ENCODE results near the gene APLP2.
"Not testable (repeated sequence)": the region's sequence is repeated elsewhere in the genome, so short reads cannot be mapped to it uniquely, and the experiment has no call there.

Gene APLP2

DNA sequence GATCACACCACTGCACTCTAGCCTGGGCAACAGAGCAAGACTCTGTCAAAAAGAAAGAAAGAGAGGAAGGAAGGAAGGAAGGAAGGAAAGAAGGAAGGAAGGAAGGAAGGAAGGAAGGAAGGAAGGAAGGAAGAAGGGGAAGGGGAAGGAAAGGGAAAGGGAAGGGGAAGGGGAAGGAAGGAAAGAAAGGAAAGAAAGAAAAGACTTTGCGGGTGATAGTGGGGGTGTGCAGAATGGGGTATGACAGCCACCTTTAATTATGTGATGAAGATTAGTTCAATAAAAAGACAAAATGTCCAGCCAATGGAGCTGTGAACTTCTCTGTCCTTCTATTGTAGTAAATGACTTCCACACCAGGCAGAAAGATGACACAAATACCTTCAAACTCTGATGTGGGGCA lies 8.7 kb upstream of the APLP2 start:
- no peak for DNase-seq

DNA sequence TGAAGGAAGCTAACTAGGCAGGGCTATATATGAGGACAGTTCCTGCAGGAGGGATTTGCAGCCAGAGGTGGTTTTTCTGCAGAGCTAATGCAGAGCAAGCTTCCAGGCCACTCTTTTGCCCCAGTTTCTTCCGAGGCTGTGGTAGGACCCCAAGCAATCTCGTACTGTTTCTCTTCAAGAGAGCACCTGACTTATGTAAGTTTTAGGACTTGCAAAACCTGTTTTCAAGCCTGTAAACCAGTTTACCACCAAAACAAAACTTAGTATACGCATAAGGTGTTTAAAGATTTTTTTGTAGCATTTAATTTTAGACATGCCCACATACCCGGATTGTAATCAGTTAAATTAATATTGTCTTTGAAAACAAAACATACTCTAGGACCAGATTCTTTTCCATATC lies 7.7 kb upstream of the APLP2 start:
- DNase-seq = no peak

DNA sequence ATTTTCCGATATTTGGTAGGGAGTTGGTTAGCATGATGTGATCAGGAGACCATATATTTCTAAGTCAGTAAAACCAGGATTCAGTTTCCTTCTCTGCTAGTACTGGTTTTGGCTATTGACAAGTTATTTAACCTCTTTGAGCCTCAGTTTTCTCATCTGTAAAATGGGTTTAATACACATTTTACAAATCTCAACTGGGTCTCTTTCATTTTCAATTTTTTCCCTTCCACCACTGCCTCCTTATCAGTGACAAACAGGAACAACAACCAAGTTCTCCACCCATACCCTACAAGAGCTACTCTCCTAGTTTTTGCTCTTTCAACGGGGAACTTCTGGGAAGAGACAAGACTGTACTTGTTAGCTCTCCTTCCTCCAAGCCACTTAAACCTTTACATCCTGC lies 6.2 kb upstream of the APLP2 start:
- DNase-seq = no peak

DNA sequence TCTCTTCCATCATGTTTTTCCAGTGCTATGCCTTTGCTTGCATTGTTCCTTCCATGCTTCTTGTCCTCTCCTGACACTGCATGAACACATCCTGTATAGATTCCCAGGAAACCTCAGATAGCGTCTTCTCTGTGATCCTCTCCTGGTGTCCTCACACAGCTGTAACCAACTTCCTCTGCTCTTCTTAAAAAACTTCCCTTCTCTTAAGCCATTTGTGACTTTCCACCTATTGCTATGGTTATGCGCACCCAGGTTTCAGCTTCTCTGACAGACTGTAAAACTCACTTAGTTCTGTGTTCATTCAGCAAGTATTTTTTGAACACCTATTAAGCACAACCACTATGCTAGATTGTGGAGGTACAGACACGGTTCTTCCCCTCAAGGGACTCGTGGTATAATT lies 5.1 kb upstream of the APLP2 start:
- DNase-seq = no peak

DNA sequence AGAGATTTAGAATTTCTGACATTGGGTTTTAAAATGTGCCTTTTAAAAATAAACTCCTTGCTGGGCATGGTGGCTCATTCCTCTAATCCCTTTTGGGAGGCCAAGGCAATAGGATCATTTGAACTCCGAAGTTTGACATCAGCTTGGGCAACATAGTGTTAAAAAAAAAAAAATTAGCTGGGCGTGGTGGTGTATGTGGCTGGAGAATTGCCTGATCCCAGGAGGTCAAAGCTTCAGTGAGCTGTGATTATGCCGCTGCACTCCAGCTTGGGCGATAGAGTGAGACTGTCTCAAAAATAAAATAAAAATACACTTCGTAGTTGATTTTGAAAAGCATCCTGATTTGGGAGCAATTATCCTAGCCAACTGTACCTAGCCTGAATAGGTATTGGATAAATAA lies 3.4 kb upstream of the APLP2 start:
- no peak for DNase-seq

DNA sequence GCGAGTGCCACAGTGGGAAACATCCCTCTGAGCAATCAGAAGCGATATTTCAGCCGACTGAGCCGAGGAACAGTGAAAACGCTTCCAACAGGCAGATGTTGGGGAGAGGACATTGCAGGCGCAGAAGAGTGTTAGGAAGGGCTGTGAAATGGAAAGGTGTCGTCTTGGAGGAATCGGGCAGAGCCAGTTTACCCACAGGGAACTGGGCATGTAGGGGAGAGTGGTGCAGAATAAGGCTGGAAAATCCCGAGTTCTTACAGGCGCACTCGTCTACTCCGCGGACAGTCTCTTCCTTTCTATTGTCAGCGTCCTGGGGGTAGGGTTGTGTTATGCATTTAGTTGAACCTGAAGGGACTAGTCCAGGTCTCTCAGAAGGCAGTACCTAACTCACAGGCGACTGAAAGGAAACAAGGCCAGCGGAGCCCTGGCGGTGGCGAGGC lies 1.1 kb upstream of the APLP2 start:
- no peak for DNase-seq

DNA sequence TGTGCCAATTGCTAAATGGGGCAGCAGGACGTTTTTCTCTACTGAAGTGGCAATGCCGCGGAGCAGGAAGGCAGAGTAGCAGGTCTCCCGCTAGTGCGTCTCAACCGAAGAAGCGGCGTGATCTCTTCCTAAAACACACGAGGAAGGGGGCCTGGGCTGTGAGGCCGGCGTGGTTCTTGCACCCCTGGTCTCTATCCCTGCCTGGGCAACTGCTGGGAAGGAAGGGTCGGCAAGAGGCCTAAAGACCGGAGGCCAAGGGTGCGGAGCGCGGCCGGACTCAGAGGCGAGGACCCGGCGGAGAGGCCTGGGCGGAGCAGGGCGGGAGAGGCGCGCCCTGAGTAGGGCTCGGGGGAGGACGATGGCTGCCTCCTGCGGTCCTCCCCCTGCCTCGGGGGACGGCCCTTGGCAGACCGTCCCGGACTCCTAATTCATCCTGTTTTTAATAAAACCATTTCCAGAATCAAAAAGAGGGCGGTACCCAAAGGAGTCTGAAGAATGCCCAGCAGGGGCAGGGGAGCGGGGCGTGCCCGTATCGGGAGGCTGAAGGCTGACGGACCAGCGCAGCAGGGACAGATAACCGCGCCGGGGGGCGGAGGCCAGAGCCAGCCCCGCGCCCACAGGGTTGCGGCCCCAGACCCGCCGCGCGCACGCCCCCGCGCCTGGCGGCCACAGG lies 572 bp upstream of the APLP2 start:
- DNase-seq = no peak

DNA sequence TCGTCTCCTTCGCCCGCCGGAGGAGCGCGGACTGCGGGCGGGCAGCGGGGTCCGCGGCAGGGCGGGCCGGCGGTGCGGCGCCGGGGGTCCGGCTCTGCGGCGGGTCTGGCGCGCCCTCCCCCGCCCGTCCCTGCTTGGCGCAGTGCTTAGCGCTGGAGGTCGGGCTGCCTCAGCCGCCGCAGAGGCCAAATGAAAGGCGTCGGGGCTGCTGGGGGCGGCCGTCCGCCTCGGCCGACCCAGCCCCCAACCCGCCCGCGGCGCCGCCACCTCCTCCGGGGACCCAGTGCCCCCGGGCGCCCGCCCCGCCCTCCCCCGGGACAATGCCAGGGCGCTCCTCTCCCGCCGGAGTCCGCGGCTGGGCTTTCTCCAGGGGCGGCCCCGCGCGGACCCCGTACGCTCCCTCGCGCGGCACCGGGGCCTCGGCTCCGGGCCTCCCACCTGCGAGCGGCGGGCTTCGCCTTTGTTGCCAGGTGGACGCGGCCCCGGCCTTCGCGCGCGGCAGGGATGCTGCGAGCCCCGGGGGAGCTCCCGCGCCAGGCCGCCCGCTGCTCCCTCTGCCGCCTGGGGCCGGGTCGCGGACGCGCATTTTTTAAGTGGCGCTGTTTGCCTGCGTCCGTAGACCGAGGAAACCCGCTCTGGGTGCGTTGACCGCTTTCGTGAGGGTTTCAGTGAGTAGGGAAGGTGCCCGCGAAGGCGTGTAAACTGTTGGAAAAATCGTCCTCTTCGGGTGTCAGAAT lies 583 bp downstream of the APLP2 start:
- peak; percentile 85 for DNase-seq

DNA sequence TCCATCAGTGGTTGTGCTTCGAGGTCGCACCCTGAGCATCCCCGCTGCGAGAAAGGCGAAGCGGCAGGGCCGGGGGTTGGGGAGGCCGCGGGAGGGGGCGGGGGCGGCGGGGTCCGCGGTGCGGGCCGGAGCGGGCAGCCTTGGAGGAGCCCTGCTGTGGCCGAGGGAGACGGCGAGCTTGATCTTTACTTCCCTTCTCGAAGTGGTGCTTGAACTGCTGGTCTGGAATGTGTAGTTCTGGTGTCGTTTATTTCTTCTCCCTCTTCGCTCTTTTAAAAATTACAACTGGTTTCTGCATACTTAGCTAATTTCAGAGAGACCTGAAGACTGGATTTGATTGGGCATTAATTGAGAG lies 1.1 kb downstream of the APLP2 start:
- no peak for DNase-seq

DNA sequence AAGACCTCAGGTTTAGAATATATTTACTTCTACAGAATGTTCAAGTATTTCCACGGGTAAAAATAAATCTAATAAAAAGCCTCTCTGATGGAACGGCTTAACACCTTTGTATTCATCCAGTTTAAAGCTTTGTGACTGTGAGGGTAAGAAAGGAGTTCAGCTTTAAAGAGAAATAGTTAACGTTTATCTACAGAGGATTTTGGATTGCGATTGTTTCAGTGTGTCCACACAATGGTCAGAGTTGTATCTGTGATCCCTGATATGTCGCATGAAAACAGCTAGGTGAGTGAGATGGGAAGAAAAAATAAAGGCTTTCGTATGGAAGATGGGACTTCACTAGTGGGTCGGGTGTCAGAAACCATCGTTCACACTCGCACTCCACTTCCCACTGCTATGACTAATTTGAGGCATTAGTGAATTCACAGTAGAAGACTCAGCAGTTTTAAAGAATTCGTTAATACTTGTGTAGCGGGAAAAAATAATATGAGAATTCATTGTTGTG lies 1.6 kb downstream of the APLP2 start:
- no peak for DNase-seq

DNA sequence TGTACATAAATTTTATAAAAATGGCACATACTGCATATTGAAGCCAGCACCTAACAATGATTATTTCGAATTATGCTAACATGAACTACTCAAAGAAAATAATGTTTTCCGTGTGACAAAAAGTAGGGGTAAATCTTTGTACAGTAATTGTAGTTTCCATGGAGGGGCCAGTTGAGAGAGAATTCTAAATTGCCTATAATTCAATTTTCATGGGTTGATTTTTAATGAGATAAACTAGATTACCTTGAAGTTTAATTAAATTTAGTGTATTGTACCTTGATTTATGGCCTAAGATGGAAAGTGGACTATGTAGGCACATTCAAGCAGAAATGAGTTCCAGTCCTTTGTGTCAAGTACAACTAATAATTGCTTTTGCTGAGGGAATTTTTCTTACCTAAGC lies 5.0 kb downstream of the APLP2 start:
- DNase-seq = no peak

DNA sequence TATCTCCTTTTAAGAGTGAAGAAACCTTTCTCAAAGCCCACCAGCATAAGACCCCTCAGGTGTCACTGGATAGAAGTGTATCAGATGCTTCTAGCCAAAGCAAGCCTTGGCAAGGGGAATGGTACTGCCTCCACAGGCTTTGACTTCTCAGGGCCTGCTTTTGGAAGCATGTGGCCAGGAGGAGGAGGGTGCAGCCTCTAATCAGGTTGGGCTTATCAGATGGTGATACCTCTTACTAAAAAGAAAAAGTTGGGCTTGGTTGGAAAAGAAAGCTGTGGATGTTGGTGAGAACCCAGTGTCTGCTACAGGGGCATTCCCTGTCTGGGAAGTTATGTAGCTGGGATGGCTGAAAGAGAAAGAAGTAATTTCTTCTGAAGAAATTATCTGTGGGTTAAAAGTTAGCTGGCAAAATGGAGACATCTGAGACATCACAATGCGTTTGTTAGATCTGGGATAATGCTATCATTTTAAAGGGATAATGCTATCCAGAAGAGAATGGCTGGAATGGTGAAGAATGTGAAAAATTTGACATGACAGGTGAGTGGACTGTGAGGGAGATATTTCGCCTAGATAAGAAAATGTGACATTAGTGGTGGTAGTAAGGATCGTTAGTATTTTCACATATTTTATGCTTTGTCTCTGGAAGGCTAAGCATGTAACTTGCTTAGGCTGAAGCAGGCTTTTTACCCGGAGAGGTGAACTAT lies 7.2 kb downstream of the APLP2 start:
- no peak for DNase-seq

DNA sequence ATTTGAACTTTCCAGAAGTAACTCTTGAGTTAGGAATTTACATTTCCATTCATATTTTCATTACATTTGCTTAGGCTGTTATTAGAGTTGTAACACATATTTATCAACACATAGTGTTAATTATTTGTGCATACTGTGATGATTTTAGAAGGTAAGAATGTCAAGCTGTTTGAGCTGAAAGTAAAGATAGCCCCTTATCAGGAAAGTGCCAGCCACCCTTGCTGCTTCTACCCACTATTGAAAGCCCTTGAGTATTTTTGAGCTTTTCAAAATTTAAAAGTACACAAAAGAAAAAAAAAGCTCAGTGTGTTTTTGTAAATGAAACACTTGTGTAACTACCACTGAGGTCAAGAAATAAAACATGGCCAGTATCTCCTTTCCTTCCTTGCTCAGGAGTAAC lies 8.0 kb downstream of the APLP2 start:
- no peak for DNase-seq

DNA sequence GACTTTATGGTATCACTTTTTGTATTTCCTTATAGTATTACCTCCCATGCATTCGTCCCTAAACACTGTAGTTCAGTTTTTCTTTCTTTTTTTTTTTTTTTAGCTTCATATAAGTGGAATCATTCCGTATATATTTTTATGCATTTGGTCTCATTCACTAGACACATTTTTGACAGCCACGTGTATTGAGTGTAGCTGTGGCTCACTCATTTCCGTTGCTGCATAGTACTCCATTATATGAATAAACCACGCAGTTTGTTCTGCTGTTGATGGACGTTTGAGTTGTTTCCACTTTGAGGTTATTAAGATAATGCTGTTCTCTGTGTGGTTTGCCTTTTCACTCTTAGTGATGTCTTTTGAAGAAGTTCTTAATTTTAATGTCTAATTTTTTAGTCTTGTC lies 8.4 kb downstream of the APLP2 start:
- DNase-seq = no peak

DNA sequence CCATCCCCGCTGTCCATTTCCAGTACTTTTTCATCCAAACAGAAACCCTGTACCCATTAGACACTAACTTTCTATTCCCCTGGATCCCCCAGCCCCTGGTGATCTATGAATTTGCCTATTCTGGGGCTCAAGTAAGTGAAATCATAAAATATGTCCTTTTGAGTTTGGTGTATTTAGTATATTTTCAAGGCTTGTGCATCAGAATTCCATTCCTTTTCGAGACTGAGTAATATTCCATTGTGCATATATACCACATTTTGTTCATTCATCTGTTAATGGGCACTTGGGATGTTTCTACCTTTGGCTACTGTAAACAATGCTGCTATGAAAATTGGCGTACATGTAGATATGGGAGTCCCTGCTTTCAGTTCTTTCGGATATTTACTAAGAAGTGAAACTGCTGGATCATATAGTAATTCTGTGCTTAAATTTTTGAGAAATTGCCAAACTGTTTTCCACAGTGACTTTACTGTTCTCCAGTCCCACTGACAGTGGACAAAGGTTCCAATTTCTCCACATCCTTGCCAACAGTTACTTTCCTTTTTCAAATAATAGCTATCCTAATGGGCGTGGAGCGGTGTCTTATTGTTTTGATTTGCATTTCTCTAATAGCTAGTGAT lies 16.1 kb downstream of the APLP2 start:
- no peak for DNase-seq

DNA sequence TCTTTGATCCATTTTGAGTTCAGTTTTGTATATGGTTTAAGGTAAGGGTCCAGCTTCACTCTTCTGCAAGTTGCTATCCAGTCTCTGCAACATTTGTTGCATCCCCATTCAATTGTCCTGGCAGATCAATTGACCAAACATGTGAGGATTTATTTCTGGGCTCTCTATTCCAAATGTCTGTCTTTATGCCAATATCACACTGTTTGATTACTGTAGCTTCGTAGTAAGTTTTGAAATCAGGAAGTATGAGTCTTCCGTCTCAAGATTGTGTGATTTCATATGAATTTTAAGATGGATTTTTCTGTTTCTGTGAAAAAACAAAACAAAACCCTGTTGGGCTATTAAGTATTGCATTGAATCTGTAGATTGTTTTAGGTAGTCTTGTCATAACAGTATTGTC lies 17.0 kb downstream of the APLP2 start:
- no peak for DNase-seq

DNA sequence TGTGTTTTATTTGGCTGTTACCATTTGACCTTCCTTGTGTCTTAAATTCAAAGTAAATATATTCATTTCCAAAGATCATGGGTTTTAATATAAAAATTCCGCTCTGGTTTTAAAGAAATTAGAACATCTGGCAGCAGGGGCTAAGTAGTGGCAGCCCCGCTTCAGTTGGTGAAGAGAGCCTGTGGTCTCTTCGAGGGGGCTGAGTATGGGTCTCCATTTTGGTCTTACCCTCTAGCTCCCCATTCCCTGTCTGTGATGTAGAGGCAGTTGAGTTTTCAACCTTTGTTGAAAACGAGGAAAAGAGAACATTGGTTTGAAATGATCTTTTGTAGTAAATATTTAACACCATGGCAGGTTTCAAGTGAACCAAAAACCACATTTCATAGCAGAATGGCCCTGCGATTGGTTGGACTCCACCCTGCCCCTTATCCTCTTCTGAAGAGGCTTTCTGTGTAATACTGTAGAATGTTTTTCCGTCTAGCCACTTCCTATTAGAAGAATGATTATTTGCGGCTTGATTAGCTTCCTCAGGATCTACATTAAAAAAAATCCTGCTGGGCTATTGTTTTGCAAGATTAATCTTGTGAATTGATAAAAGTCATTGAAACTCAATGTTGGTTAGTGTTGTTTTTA lies 17.7 kb downstream of the APLP2 start:
- no peak for DNase-seq

DNA sequence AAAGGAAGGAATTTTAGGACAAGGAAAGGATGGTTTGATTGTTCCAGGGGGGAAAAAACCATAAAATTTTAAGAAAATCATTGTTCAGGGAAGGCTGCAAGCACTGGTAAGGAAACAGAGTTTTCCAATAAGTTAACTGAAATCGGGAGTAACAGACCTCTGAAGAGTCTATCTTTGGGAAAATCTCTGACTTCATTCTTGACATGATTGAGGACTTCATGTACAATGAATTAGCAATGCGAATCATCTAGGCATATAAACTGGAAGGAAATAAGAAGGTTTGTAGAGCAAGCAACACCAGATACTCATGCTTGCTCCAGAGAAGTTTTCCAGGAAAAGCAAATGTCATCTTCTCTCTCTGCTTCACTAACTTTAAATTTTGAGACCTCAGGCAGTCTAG lies 18.5 kb downstream of the APLP2 start:
- DNase-seq = no peak

DNA sequence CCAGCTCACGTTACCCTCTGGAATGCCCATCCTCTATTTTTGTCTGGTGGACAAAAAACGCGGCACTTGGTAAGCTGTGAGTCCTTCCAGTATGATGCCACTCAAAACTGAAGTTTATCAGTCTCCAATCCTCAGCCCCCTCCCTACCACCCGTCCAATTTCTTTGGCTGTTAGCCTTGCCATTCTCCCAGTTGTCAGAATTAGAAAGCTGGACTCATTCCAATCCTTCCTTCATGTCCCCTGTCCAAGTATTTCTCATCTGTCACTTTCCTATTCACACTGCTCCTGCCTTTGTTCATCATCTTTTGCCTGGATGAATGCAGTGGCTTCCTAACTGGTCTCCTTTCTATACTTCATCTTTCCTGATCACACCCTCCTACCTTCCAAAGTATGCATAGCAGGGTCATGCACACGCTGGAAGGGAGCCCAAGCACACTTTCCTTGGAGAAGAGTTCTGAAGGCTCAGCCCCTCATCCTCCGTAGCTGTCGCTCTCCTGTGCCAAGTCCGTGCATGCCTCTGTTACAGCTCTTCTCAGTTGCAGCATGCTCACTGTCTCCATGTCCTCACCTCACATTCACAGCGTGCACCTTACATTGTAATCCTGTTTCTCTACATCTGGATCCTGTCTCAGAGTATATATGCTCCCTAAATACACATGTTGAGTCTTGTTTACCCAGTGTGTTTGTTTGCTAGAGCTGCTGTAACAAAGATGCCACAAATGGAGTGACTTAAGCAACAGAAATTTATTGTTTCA lies 19.4 kb downstream of the APLP2 start:
- no peak for DNase-seq

DNA sequence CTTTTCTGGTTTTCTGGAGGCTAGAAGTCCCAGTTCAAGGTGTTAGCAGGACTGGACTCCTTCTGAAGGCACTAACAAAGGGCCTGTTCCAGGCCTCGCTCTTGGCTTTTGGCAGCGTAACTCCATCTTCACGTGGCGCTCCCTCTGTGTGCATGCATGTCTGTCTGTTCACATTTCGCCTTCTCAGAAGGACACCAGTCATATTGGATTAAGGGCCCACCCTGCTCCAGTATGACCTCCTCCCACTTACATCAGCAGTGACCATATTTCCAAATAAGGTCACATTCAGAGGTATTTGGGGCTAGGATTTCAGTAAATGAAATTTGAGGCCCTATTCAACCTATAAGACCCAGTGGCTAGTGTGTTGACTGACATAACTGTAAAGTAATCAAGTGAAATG lies 20.0 kb downstream of the APLP2 start:
- DNase-seq = no peak

DNA sequence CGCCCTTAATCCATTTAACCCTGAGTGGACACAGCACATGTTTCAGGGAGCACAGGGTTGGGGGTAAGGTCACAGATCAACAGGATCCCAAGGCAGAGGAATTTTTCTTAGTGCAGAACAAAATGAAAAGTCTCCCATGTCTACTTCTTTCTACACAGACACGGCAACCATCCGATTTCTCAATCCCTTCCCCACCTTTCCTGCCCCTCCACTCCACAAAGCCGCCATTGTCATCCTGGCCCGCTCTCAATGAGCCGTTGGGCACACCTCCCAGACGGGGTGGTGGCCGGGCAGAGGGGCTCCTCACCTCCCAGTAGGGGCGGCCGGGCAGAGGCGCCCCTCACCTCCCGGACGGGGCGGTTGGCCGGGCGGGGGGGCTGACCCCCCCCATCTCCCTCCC lies 20.8 kb downstream of the APLP2 start:
- DNase-seq = not testable (repeated sequence)

DNA sequence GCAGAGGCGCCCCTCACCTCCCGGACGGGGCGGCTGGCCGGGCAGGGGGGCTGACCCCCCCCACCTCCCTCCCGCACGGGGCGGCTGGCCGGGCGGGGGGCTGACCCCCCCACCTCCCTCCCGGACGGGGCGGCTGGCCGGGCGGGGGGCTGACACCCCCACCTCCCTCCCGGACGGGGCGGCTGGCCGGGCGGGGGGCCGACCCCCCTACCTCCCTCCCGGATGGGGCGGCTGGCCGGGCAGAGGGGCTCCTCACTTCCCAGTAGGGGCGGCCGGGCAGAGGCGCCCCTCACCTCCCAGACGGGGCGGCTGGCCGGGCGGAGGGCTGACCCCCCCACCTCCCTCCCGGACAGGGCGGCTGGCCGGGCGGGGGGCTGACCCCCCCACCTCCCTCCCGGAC lies 21.5 kb downstream of the APLP2 start:
- not testable (repeated sequence) for DNase-seq

Measured in activated effector memory CD4-positive, alpha-beta T cell treated with anti-CD3 and anti-CD28 coated beads, Interleukin-2, amount 50 U/mL, for 16 hours (primary cell).